Mucosa of gallbladder (tissue), 1 donor: Measurements from ENCODE around the gene ARSA. TPM values are rescaled to one million over a fixed set of nuclear protein-coding genes. Genes with fewer than 3 reads are reported as not detected.

Experiments used
- DNase-seq: peaks from one replicate; pipeline ENCODE4 v3.0.0-alpha.2; 2020; ENCODE audit warnings: low spot score
- total RNA-seq: library from RNA; stranded (reverse); gene quantifications from one replicate; pipeline ENCODE4 v1.2.1, GENCODE V29; 2021
- donor health status: DM: no; HTN: no; CAD: no.

The ARSA gene
- total RNA-seq, 1 donor from 2014 or later, result 113 TPM

GRCh38 chr22:50605002-50605612, 22.8 kb downstream of the ARSA start:
- DNase-seq, result no peak

GRCh38 chr22:50604256-50605001, 23.5 kb downstream of the ARSA start:
- DNase-seq, result no peak

DNA sequence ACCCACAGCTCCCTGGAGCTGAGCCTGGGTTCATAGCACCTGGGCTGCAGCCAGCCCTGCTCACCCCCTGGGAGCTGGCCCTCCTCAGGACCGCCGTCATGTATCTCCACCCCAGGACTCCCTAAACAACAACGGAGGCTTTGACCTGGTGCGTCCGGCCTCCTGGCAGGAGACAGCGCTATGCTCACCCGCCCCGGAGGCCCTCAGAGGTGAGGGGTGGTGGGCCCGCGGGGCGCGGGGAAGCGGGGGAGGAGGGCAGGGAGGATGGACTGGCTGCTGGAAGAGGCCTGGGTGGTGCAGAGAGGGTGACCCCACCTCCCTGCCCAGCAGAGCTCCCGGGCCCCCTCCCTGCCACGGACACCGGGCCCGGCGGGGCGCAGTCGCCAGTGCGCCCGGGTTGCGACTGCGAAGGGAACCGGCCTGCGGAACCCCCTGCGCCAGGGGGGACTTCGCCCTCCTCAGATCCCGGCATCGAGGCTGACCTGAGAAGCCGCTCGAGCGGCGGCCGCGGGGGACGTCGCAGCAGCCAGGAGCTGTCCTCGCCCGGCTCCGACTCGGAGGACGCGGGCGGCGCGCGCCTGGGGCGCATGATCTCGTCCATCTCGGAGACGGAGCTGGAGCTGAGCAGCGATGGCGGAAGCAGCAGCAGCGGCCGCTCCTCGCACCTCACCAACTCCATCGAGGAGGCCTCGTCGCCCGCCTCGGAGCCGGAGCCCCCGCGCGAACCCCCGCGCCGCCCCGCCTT, 24.3 kb downstream of the ARSA start:
- no peak for DNase-seq

DNA sequence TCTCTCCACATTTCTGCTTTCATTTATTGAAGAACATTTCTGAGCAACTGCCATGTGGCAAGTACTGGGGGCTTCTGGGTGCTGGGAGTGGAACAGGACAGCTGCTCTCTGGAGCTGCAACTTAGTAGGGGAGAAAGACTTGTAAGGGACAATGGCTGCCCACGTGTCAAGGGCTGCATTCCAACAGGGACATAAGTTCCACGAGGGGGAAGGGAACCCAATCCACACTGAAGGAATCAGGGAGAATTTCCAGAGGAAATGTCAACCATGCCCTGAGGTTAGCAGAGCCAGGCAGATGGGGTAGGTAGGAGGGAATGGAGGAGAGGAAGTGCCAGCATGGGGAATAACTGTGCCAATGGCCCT, 25.6 kb downstream of the ARSA start:
- DNase-seq, result no peak

DNA sequence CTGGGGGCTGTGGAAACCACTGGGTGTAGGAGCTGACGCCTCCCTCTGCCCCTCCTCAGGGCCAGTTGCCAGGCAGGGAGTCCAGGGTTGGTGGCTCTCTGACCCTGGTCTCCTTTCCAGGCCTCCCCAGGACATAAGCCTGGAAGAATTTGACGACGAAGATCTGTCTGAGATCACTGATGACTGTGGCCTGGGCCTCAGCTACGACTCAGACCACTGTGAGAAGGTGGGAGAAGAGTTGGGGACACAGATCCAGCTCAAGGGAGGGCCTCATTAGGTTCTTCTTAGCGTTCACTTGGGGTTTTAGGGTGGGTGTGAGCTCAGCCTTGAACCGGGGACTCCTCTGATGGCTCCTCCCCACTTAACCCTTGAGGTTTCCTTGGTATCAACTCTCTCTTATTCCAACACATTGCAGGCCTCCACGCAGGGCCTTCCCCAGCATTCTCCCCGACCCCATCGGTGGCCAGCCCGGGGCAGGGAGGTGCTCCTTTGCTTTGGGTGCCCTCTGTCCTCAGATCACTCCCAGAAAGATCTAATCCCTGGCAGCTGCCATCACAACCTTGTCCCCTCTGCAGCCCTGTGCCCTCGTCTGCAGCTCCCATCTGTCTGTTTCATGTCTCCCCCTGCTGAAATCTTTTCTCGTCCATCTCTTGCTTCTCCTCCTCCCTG, 26.1 kb downstream of the ARSA start:
- no peak for DNase-seq

DNA sequence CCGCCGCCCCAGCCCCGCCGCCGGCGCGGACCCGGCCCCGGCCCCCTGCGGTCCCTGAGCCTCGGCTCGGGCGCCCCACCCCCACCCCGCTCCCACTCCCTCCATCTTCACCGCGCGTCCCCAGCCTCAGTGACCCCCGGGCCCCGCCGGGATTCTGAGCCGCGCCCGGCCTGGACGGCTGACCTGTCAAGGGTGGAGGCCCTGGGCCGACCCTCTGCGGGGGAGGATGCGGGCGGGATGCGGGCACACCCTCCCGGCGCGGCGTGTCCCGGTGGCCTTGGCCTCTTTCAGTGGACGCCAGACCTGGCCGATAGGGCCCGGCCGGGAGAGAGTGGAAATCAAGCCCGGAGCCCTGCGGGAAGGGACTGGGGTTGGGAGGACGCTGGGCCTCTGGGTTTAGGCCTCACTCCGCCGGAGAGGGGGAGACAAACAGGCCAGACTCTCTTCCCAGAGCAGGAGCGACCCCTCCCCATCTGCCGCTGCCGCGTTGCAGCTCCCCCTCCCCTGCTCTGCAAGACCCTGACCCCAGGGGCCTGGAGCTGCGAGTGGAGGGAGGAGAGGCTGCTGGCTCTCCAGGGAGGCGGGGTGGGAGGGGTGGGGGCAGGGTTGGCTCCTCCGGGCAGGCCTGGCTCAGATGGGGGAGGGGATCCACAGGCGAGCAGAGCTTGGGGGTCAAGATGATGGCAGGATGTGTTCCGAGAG, 26.8 kb downstream of the ARSA start:
- DNase-seq, result no peak

GRCh38 chr22:50600538-50600937, 27.4 kb downstream of the ARSA start, which contains the start of gene MAPK8IP2:
Gene MAPK8IP2, plus strand, starts transcription at chr22:50600793. Its CDS starts 26 bp downstream, at chr22:50600819.
- no peak for DNase-seq

- DNase-seq, result peak; percentile 49
Measured at GRCh38 chr22:50599816-50600455, 28.0 kb downstream of the ARSA start.

GRCh38 chr22:50597097-50597496, 30.9 kb downstream of the ARSA start:
- no peak for DNase-seq

DNA sequence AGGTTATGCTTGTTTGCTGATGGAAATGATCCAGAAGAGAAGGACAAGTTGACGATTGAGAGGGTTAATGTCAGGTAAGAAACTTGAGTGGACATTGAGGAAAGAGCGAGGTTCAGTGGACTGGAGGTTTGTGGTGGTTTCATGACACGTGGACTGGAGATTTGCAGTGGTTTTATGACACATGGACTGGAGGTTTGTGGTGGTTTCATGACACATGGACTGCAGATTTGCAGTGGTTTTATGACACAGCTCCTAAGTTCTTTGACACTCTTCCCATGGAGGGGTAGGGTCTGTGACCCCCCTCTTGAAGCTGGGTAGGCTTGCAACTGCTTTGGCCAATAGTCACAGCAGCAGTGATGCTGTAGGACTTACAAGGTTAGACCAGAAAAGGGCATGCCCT, 32.8 kb downstream of the ARSA start:
- DNase-seq, result no peak

- DNase-seq, result no peak
Measured at GRCh38 chr22:50587407-50587806, 40.5 kb downstream of the ARSA start.

GRCh38 chr22:50586416-50586815, 41.5 kb downstream of the ARSA start:
- DNase-seq, result no peak

DNA sequence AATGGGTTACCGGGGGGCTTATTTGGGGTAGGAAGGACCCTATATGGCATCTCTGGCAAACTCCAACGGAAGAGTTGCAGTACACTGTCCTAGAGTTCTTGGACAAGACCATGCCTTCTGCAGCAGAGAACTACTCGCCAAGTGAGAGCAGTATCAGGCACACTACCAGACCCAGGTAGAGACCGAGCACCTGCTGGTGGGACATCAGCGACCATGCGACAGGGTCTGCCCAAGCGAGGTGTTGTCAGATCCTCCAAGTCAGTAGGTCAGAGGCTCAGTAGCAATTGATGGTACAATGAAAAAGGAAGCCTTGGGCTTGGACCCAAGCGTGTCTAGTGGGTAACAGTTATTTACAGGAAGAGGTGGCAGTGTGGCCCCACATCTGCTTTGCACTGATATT, 42.2 kb downstream of the ARSA start:
- no peak for DNase-seq

DNA sequence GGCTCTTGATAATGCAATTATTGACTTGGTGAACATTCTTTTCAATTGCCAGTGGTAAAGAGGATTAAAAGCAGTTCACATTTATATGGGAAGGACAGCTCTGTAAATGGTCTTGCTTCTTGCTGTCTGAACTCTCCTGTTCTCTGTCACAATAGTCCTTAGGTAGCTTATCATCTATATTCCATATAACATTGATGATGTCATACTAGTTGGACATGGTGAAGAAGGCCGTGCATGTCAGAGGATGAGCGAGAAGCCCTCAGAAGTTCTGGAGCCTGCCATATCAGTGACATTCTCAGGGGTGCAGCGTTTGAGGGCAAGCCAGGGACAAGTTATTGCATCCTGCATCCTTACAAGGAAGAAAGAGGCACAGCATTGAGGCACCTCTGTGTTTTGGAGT, 42.7 kb downstream of the ARSA start:
- no peak for DNase-seq

GRCh38 chr22:50584106-50585096, 43.6 kb downstream of the ARSA start:
- DNase-seq, result no peak

DNA sequence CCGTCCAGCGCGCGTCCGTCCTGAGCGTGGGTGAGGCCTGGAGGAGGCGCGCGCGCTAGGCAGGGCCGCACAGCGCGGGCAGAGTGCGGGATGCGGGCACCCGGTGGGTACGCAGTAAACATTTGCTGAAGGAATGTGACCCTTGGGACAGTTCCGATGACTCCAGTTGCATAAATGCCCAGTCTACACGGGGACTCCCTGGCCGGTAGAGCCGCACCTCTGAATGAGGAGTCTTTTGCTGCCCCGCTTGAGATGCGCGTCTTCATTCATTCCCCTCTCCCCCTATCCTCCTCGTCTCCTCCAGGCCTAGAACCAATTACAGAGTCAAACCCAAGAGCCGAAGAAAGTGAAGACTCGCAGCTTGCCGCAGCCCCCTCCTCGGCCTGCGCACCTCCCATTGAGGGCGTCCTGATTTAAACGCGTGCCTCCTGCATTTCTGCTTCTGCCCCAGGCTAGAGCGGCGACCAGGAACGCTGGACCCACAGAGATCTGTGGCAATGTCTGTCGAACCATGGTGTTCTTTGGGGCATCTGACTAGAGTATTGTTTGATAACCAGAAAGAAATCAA, 44.6 kb downstream of the ARSA start:
- no peak for DNase-seq

DNA sequence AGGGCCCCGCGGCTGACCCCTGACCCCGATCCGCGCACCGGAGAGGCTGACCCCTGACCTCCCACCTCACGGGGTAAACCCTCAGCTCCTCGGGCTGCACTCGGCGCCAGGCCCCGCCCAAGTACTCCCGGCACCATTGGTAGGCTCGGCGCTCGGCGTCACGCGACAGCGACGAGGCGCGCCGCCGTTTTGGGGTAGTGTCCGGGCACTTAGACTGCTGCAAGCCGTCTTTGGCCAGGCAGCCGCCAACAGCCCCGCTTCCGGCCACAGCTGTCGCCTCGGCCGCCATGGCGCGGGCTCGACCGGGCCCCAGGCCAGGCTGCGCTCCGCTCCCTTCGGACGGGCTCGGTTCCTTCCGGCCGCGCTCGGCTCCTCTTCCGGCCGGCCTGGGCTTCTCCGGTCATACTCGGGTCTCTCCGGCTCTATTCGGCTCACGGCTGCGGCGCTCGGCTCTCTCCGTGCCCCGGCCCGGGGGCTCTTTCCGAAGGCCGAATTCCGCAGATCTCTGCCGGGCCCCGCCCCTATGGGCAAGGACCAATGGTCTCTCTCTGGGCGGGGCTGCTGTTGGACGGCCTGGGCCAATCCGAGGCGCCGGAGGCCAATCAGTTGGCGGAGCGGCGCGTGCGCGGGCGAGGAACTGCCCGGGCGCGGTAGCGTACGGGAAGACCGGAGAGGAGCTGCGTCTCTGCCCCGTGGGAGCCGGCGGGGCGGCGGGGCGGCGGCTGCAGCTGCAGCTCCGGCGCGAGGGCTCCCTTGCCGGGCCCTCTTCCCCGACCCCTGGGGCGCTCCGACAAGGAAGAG, 45.3 kb downstream of the ARSA start, which contains the start of gene CHKB:
Gene CHKB, minus strand, starts transcription at position 357 of the 801 bp plus-strand sequence. Its CDS starts 68 bp downstream, at position 289.
- peak; percentile 99 for DNase-seq

DNA sequence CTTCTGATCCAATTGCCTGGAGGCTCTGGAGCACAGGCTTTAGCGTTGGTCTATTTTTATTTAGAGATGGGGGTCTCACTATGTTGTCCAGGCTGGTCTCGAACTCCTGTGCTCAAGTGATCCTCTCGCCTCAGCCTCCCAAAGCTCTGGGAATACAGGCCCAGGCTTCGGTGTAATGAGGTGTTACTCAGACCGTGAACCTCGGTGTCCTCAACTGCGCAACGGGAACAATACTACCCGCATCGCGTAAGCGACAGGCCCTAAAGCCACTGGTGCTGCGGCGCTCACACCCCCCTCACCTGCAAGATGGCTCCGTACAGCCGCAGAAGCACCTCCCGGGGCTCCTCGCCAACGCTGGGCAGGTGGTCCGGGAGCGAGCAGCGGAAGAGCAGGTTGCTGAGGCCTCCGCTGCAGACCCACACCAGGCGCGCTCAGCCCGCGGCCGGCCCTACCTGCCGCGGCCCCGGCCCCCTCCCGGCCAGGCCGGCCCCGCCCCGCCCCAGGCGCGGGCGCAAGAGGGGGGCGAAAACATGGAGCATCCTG, 45.9 kb downstream of the ARSA start:
- DNase-seq, result no peak
